BE2C (cell line): ENCODE measurements around the gene MEIS1.

Experiments used
- DNase-seq: peaks from one replicate; pipeline ENCODE4 v3.0.0-alpha.2; 2020
- H3K27me3 ChIP-seq: fragments of 250-450 bp; sonication (Bioruptor Pico); 2 replicates; pipeline ENCODE4 v1.5.1; 2020; ENCODE audit warnings: mild to moderate bottlenecking
- H3K36me3 ChIP-seq: fragments of 250-450 bp; sonication (Bioruptor Pico); 2 replicates; pipeline ENCODE4 v1.5.1; 2020; ENCODE audit warnings: mild to moderate bottlenecking
- H3K4me1 ChIP-seq: fragments of 250-450 bp; sonication (Bioruptor Pico); 2 replicates; pipeline ENCODE4 v1.5.1; 2020
- H3K4me3 ChIP-seq: 2 replicates; pipeline ENCODE4 v1.5.1; 2011; ENCODE audit warnings: low read depth, low read length
- H3K9me3 ChIP-seq: fragments of 250-450 bp; sonication (Bioruptor Pico); 2 replicates; pipeline ENCODE4 v1.5.1; 2020
- CTCF ChIP-seq: IDR thresholded peaks from 2 replicates; pipeline ENCODE4 v1.5.1; 2012; ENCODE audit warnings: mild to moderate bottlenecking, low read depth, low read length

MEIS1 gene

GRCh38 chr2:66534461-66534860, 99.5 kb downstream of the MEIS1 start:
- no peak overlapping the region for H3K4me3 ChIP-seq

GRCh38 chr2:66535574-66536289, 100.8 kb downstream of the MEIS1 start:
- Histone ChIP-seq H3K4me3 (no peak overlapping the region), H3K9me3 (no peaks in the 10 kb centered on the region), H3K36me3 (no peaks in the 10 kb centered on the region), H3K4me1 (no peaks in the 10 kb centered on the region; the same call in 1 of the 2 replicates), H3K27me3 (no peaks in the 10 kb centered on the region)
- DNase-seq, result no peak
- TF ChIP-seq CTCF, result no peak

More at GRCh38 chr2:66534461-66534860, 99.5 kb downstream of the MEIS1 start:
- TF ChIP-seq CTCF, result no peak
- Histone ChIP-seq H3K36me3 (no peaks in the 10 kb centered on the region), H3K27me3 (no peaks in the 10 kb centered on the region), H3K4me1 (no peaks in the 10 kb centered on the region; the same call in 1 of the 2 replicates), H3K9me3 (no peaks in the 10 kb centered on the region)
- DNase-seq, result no peak

GRCh38 chr2:66536290-66536673, 101.4 kb downstream of the MEIS1 start:
- H3K27me3 ChIP-seq, result no peaks in the 10 kb centered on the region
- TF ChIP-seq CTCF, result no peak

GRCh38 chr2:66536997-66537396, 102.1 kb downstream of the MEIS1 start:
- no peaks in the 10 kb centered on the region for H3K4me1 ChIP-seq
- no peaks in the 10 kb centered on the region for H3K27me3 ChIP-seq
- no peak overlapping the region for H3K4me3 ChIP-seq
- H3K9me3 ChIP-seq, result no peaks in the 10 kb centered on the region
- no peak for TF ChIP-seq CTCF
- no peak for DNase-seq
- no peaks in the 10 kb centered on the region for H3K36me3 ChIP-seq

More at GRCh38 chr2:66536290-66536673, 101.4 kb downstream of the MEIS1 start:
- Histone ChIP-seq H3K36me3 (no peaks in the 10 kb centered on the region), H3K9me3 (no peaks in the 10 kb centered on the region), H3K4me3 (no peak overlapping the region), H3K4me1 (no peaks in the 10 kb centered on the region; the same call in 1 of the 2 replicates)
- DNase-seq, result no peak

- no peak for TF ChIP-seq CTCF
Observed at GRCh38 chr2:66538291-66538690, 103.4 kb downstream of the MEIS1 start.

GRCh38 chr2:66539452-66539851, 104.5 kb downstream of the MEIS1 start:
- Histone ChIP-seq H3K36me3 (no peaks in the 10 kb centered on the region), H3K9me3 (no peaks in the 10 kb centered on the region), H3K4me1 (no peaks in the 10 kb centered on the region), H3K4me3 (no peak overlapping the region), H3K27me3 (no peaks in the 10 kb centered on the region)
- no peak for DNase-seq
- no peak for TF ChIP-seq CTCF

More at GRCh38 chr2:66538291-66538690, 103.4 kb downstream of the MEIS1 start:
- no peak for DNase-seq
- H3K4me3 ChIP-seq, result no peak overlapping the region
- no peaks in the 10 kb centered on the region for H3K9me3 ChIP-seq
- H3K4me1 ChIP-seq, result no peaks in the 10 kb centered on the region
- no peaks in the 10 kb centered on the region for H3K36me3 ChIP-seq
- H3K27me3 ChIP-seq, result no peaks in the 10 kb centered on the region
